ENCODE data around the gene RUFY4.
A peak's percentile ranks its signal among the peaks of the same experiment; 100 is the strongest.
"Not testable (repeated sequence)": the region's sequence is repeated elsewhere in the genome, so short reads cannot be mapped to it uniquely, and the experiment has no call there.

Gene RUFY4

GRCh38 chr2:218044599-218044998 is 24.5 kb upstream of the RUFY4 start:
- H3K4me3 ChIP-seq (ENCODE audit: control insufficient read depth in 1 of 7, extremely low read depth in 1 of 7, insufficient read depth in 4 of 7, low read depth in 2 of 7, low read length in 6 of 7); POLR2A ChIA-PET; DNase-seq; H3K4me1 ChIP-seq (ENCODE audit: control extremely low read depth in 1 of 4, control insufficient read depth in 4 of 4, insufficient read depth in 4 of 4, low read length in 3 of 4); H3K36me3 ChIP-seq (ENCODE audit: control insufficient read depth in 4 of 4, insufficient read depth in 4 of 4, low read length in 3 of 4); H3K27me3 ChIP-seq (replicated peaks in 2 of 5; ENCODE audit: control insufficient read depth in 4 of 5, insufficient read depth in 5 of 5, low read length in 4 of 5); H3K27ac ChIP-seq (ENCODE audit: insufficient read depth in 1 of 2, low read depth in 1 of 2, low read length in 2 of 2, poor library complexity in 1 of 2, severe bottlenecking in 2 of 2): not testable (repeated sequence)
- CTCF ChIA-PET, result interaction anchor here (1.0 to 1.4 kb wide), 2 partner anchors 10 to 26 kb away, joined by 3 read pairs; no protein-coding TSS in a partner anchor
- H3K9me3 ChIP-seq (ENCODE audit: control extremely low read depth in 1 of 5, control insufficient read depth in 4 of 5, insufficient read depth in 2 of 5, low read depth in 1 of 5, low read length in 4 of 5), result peaks cover 0 to 10% (median 0%) of the 10 kb centered on the region in 5 experiments
- WGBS (ENCODE audit: insufficient coverage), result no CpG with 5 or more reads among the region's 1 CpG

GRCh38 chr2:218046238-218046637 is 22.8 kb upstream of the RUFY4 start:
- CTCF ChIA-PET, result interaction anchor here (0.8 to 1.2 kb wide), 3 partner anchors 10 to 261 kb away, joined by 3 read pairs; no protein-coding TSS in a partner anchor
- POLR2A ChIA-PET, result interaction anchor here (0.6 kb wide), 1 partner anchor 24 kb away, joined by 3 read pairs; no protein-coding TSS in a partner anchor
- DNase-seq, result peak in 1 of 3 donors; percentile 15
- Histone ChIP-seq H3K27me3 (replicated peaks in 2 of 5; ENCODE audit: control insufficient read depth in 4 of 5, insufficient read depth in 5 of 5, low read length in 4 of 5) (peaks cover 0 to 4% (median 0%) of the 10 kb centered on the region in 5 experiments), H3K9me3 (ENCODE audit: control extremely low read depth in 1 of 5, control insufficient read depth in 4 of 5, insufficient read depth in 2 of 5, low read depth in 1 of 5, low read length in 4 of 5) (peaks cover 0 to 16% (median 4%) of the 10 kb centered on the region in 5 experiments), H3K36me3 (ENCODE audit: control insufficient read depth in 4 of 4, insufficient read depth in 4 of 4, low read length in 3 of 4) (no peaks in the 10 kb centered on the region), H3K4me3 (ENCODE audit: control insufficient read depth in 1 of 7, extremely low read depth in 1 of 7, insufficient read depth in 4 of 7, low read depth in 2 of 7, low read length in 6 of 7) (no peak overlapping the region), H3K27ac (ENCODE audit: insufficient read depth in 1 of 2, low read depth in 1 of 2, low read length in 2 of 2, poor library complexity in 1 of 2, severe bottlenecking in 2 of 2) (no peak overlapping the region), H3K4me1 (ENCODE audit: control extremely low read depth in 1 of 4, control insufficient read depth in 4 of 4, insufficient read depth in 4 of 4, low read length in 3 of 4) (peaks cover 0 to 3% (median 0%) of the 10 kb centered on the region in 4 experiments)
- 100% methylated on average over 3 of the region's 4 CpGs for WGBS (ENCODE audit: insufficient coverage)

GRCh38 chr2:218047536-218048225 is 21.4 kb upstream of the RUFY4 start:
- peak in 2 of 3 donors; percentile 36 to 49 for DNase-seq
- no peak overlapping the region for H3K27ac ChIP-seq (ENCODE audit: insufficient read depth in 1 of 2, low read depth in 1 of 2, low read length in 2 of 2, poor library complexity in 1 of 2, severe bottlenecking in 2 of 2)
- 100% methylated on average over 1 of the region's 8 CpGs for WGBS (ENCODE audit: insufficient coverage)
- no peak overlapping the region for H3K4me3 ChIP-seq (ENCODE audit: control insufficient read depth in 1 of 7, extremely low read depth in 1 of 7, insufficient read depth in 4 of 7, low read depth in 2 of 7, low read length in 6 of 7)
- POLR2A ChIA-PET, result interaction anchor here (0.6 kb wide), 1 partner anchor 286 kb away, joined by 4 read pairs; no protein-coding TSS in a partner anchor
- peaks cover 0 to 16% (median 4%) of the 10 kb centered on the region in 5 experiments for H3K9me3 ChIP-seq (ENCODE audit: control extremely low read depth in 1 of 5, control insufficient read depth in 4 of 5, insufficient read depth in 2 of 5, low read depth in 1 of 5, low read length in 4 of 5)
- H3K4me1 ChIP-seq (ENCODE audit: control extremely low read depth in 1 of 4, control insufficient read depth in 4 of 4, insufficient read depth in 4 of 4, low read length in 3 of 4), result peaks cover 0 to 3% (median 0%) of the 10 kb centered on the region in 4 experiments
- CTCF ChIA-PET, result no interaction called here
- H3K27me3 ChIP-seq (replicated peaks in 2 of 5; ENCODE audit: control insufficient read depth in 4 of 5, insufficient read depth in 5 of 5, low read length in 4 of 5), result peaks cover 0 to 2% (median 0%) of the 10 kb centered on the region in 5 experiments
- H3K36me3 ChIP-seq (ENCODE audit: control insufficient read depth in 4 of 4, insufficient read depth in 4 of 4, low read length in 3 of 4), result no peaks in the 10 kb centered on the region

- Histone ChIP-seq H3K4me1 (ENCODE audit: control extremely low read depth in 1 of 4, control insufficient read depth in 4 of 4, insufficient read depth in 4 of 4, low read length in 3 of 4) (peaks cover 0 to 3% (median 0%) of the 10 kb centered on the region in 4 experiments), H3K36me3 (ENCODE audit: control insufficient read depth in 4 of 4, insufficient read depth in 4 of 4, low read length in 3 of 4) (no peaks in the 10 kb centered on the region), H3K27ac (ENCODE audit: insufficient read depth in 1 of 2, low read depth in 1 of 2, low read length in 2 of 2, poor library complexity in 1 of 2, severe bottlenecking in 2 of 2) (no peak overlapping the region), H3K4me3 (ENCODE audit: control insufficient read depth in 1 of 7, extremely low read depth in 1 of 7, insufficient read depth in 4 of 7, low read depth in 2 of 7, low read length in 6 of 7) (no peak overlapping the region), H3K9me3 (ENCODE audit: control extremely low read depth in 1 of 5, control insufficient read depth in 4 of 5, insufficient read depth in 2 of 5, low read depth in 1 of 5, low read length in 4 of 5) (peaks cover 0 to 11% (median 4%) of the 10 kb centered on the region in 5 experiments), H3K27me3 (replicated peaks in 2 of 5; ENCODE audit: control insufficient read depth in 4 of 5, insufficient read depth in 5 of 5, low read length in 4 of 5) (no peaks in the 10 kb centered on the region)
- 91% methylated on average over 2 of the region's 3 CpGs for WGBS (ENCODE audit: insufficient coverage)
- ChIA-PET POLR2A (no interaction called here), CTCF (interaction anchor here (2.4 kb wide), 1 partner anchor 21 kb away, joined by 9 read pairs; no protein-coding TSS in a partner anchor)
- DNase-seq, result no peak
Measured at GRCh38 chr2:218051903-218052302, 17.1 kb upstream of the RUFY4 start.

- H3K36me3 ChIP-seq (ENCODE audit: control insufficient read depth in 4 of 4, insufficient read depth in 4 of 4, low read length in 3 of 4), result no peaks in the 10 kb centered on the region
- H3K9me3 ChIP-seq (ENCODE audit: control extremely low read depth in 1 of 5, control insufficient read depth in 4 of 5, insufficient read depth in 2 of 5, low read depth in 1 of 5, low read length in 4 of 5), result no peaks in the 10 kb centered on the region
- DNase-seq, result no peak
- ChIA-PET CTCF (interaction anchor here (1.0 kb wide), 1 partner anchor 19 kb away, joined by 4 read pairs; no protein-coding TSS in a partner anchor), POLR2A (no interaction called here)
- WGBS (ENCODE audit: insufficient coverage), result 94% methylated on average over 3 of the region's 3 CpGs
- H3K27ac ChIP-seq (ENCODE audit: insufficient read depth in 1 of 2, low read depth in 1 of 2, low read length in 2 of 2, poor library complexity in 1 of 2, severe bottlenecking in 2 of 2), result no peak overlapping the region
- no peaks in the 10 kb centered on the region for H3K27me3 ChIP-seq (replicated peaks in 2 of 5; ENCODE audit: control insufficient read depth in 4 of 5, insufficient read depth in 5 of 5, low read length in 4 of 5)
- no peak overlapping the region for H3K4me3 ChIP-seq (ENCODE audit: control insufficient read depth in 1 of 7, extremely low read depth in 1 of 7, insufficient read depth in 4 of 7, low read depth in 2 of 7, low read length in 6 of 7)
- H3K4me1 ChIP-seq (ENCODE audit: control extremely low read depth in 1 of 4, control insufficient read depth in 4 of 4, insufficient read depth in 4 of 4, low read length in 3 of 4), result peaks cover 0 to 6% (median 3%) of the 10 kb centered on the region in 4 experiments
Measured at GRCh38 chr2:218059289-218059688, 9.8 kb upstream of the RUFY4 start.

- ChIA-PET POLR2A (no interaction called here), CTCF (no interaction called here)
- Histone ChIP-seq H3K4me3 (ENCODE audit: control insufficient read depth in 1 of 7, extremely low read depth in 1 of 7, insufficient read depth in 4 of 7, low read depth in 2 of 7, low read length in 6 of 7) (no peak overlapping the region), H3K27ac (ENCODE audit: insufficient read depth in 1 of 2, low read depth in 1 of 2, low read length in 2 of 2, poor library complexity in 1 of 2, severe bottlenecking in 2 of 2) (no peak overlapping the region), H3K4me1 (ENCODE audit: control extremely low read depth in 1 of 4, control insufficient read depth in 4 of 4, insufficient read depth in 4 of 4, low read length in 3 of 4) (peaks cover 0 to 6% (median 3%) of the 10 kb centered on the region in 4 experiments), H3K9me3 (ENCODE audit: control extremely low read depth in 1 of 5, control insufficient read depth in 4 of 5, insufficient read depth in 2 of 5, low read depth in 1 of 5, low read length in 4 of 5) (no peaks in the 10 kb centered on the region), H3K27me3 (replicated peaks in 2 of 5; ENCODE audit: control insufficient read depth in 4 of 5, insufficient read depth in 5 of 5, low read length in 4 of 5) (no peaks in the 10 kb centered on the region), H3K36me3 (ENCODE audit: control insufficient read depth in 4 of 4, insufficient read depth in 4 of 4, low read length in 3 of 4) (no peaks in the 10 kb centered on the region)
- DNase-seq, result no peak
- 83% methylated on average over 5 of the region's 5 CpGs for WGBS (ENCODE audit: insufficient coverage)
Measured at GRCh38 chr2:218060118-218060517, 8.9 kb upstream of the RUFY4 start.

GRCh38 chr2:218060950-218061660 is 7.9 kb upstream of the RUFY4 start:
- POLR2A ChIA-PET, result no interaction called here
- 97% methylated on average over 6 of the region's 7 CpGs for WGBS (ENCODE audit: insufficient coverage)
- peaks cover 0 to 6% (median 6%) of the 10 kb centered on the region in 4 experiments for H3K4me1 ChIP-seq (ENCODE audit: control extremely low read depth in 1 of 4, control insufficient read depth in 4 of 4, insufficient read depth in 4 of 4, low read length in 3 of 4)
- no peaks in the 10 kb centered on the region for H3K27me3 ChIP-seq (replicated peaks in 2 of 5; ENCODE audit: control insufficient read depth in 4 of 5, insufficient read depth in 5 of 5, low read length in 4 of 5)
- H3K36me3 ChIP-seq (ENCODE audit: control insufficient read depth in 4 of 4, insufficient read depth in 4 of 4, low read length in 3 of 4), result no peaks in the 10 kb centered on the region
- no peak overlapping the region for H3K27ac ChIP-seq (ENCODE audit: insufficient read depth in 1 of 2, low read depth in 1 of 2, low read length in 2 of 2, poor library complexity in 1 of 2, severe bottlenecking in 2 of 2)
- CTCF ChIA-PET, result no interaction called here
- DNase-seq, result no peak
- no peak overlapping the region for H3K4me3 ChIP-seq (ENCODE audit: control insufficient read depth in 1 of 7, extremely low read depth in 1 of 7, insufficient read depth in 4 of 7, low read depth in 2 of 7, low read length in 6 of 7)
- no peaks in the 10 kb centered on the region for H3K9me3 ChIP-seq (ENCODE audit: control extremely low read depth in 1 of 5, control insufficient read depth in 4 of 5, insufficient read depth in 2 of 5, low read depth in 1 of 5, low read length in 4 of 5)

All from common myeloid progenitor, CD34-positive (primary cell).